ENCODE results near the gene KIF17. TPM values are rescaled to one million over a fixed set of nuclear protein-coding genes. Genes with fewer than 3 reads are reported as not detected.

Gene KIF17
- total RNA-seq, 2 donors from 2014 or later, result 0.68 to 3.2 TPM

GRCh38 chr1:20751462-20751990, 33.7 kb upstream of the KIF17 start:
- Histone ChIP-seq H3K4me3 (no peak overlapping the region), H3K36me3 (peaks cover 32% of the 10 kb centered on the region), H3K9me3 (no peaks in the 10 kb centered on the region), H3K27ac (no peak overlapping the region), H3K4me1 (ENCODE audit: control insufficient read depth in 1 of 2, low read depth in 2 of 2) (no peaks in the 10 kb centered on the region), H3K27me3 (replicated peaks; ENCODE audit: insufficient read depth) (no peaks in the 10 kb centered on the region)
- ATAC-seq (ENCODE audit: insufficient number of reproducible peaks, low FRiP score, low read depth) (no peak), DNase-seq (ENCODE audit: low spot score) (no peak)
- TF ChIP-seq CTCF (IDR thresholded peaks at IDR 0.05), result no peak

- no peak for DNase-seq (ENCODE audit: low spot score)
- H3K36me3 ChIP-seq, result peaks cover 49% of the 10 kb centered on the region
These were observed 24.9 kb upstream of the KIF17 start for GRCh38 chr1:20742671-20743070.

GRCh38 chr1:20740781-20741180, 23.0 kb upstream of the KIF17 start:
- H3K36me3 ChIP-seq, result peaks cover 31% of the 10 kb centered on the region
- no peak for DNase-seq (ENCODE audit: low spot score)
- no peaks in the 10 kb centered on the region for H3K27me3 ChIP-seq (replicated peaks; ENCODE audit: insufficient read depth)
- no peak for ATAC-seq (ENCODE audit: insufficient number of reproducible peaks, low FRiP score, low read depth)
- no peaks in the 10 kb centered on the region for H3K4me1 ChIP-seq (ENCODE audit: control insufficient read depth in 1 of 2, low read depth in 2 of 2)
- H3K27ac ChIP-seq, result no peak overlapping the region
- H3K9me3 ChIP-seq, result no peaks in the 10 kb centered on the region
- TF ChIP-seq CTCF (IDR thresholded peaks at IDR 0.05), result no peak
- no peak overlapping the region for H3K4me3 ChIP-seq

More at GRCh38 chr1:20742671-20743070, 24.9 kb upstream of the KIF17 start:
- Histone ChIP-seq H3K4me3 (no peak overlapping the region), H3K27me3 (replicated peaks; ENCODE audit: insufficient read depth) (no peaks in the 10 kb centered on the region), H3K9me3 (no peaks in the 10 kb centered on the region), H3K27ac (no peak overlapping the region), H3K4me1 (ENCODE audit: control insufficient read depth in 1 of 2, low read depth in 2 of 2) (no peaks in the 10 kb centered on the region)
- no peak for TF ChIP-seq CTCF (IDR thresholded peaks at IDR 0.05)
- no peak for ATAC-seq (ENCODE audit: insufficient number of reproducible peaks, low FRiP score, low read depth)

DNA sequence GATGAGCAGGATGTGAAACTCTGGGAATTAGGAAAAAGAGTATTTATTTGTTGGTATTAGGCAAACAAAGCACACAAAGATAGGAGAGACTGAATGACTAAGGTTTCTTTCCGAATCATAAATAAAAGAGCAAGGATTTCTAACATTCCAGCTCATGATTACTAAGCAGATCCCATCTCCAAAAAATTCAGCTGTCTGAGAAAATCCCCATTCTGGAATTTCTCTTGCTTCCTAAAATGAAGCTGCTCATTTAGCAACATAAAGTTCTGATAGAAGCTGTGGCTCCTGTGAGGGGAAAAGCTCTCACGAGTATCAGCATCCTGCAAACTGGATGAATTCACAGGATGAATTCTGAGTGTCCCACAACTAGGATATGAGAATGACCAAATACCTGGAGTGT, 21.4 kb upstream of the KIF17 start:
- Histone ChIP-seq H3K36me3 (peaks cover 17% of the 10 kb centered on the region), H3K27ac (no peak overlapping the region), H3K9me3 (no peaks in the 10 kb centered on the region), H3K27me3 (replicated peaks; ENCODE audit: insufficient read depth) (no peaks in the 10 kb centered on the region), H3K4me3 (no peak overlapping the region), H3K4me1 (ENCODE audit: control insufficient read depth in 1 of 2, low read depth in 2 of 2) (no peaks in the 10 kb centered on the region)
- no peak for ATAC-seq (ENCODE audit: insufficient number of reproducible peaks, low FRiP score, low read depth)
- DNase-seq (ENCODE audit: low spot score), result no peak
- no peak for TF ChIP-seq CTCF (IDR thresholded peaks at IDR 0.05)

DNA sequence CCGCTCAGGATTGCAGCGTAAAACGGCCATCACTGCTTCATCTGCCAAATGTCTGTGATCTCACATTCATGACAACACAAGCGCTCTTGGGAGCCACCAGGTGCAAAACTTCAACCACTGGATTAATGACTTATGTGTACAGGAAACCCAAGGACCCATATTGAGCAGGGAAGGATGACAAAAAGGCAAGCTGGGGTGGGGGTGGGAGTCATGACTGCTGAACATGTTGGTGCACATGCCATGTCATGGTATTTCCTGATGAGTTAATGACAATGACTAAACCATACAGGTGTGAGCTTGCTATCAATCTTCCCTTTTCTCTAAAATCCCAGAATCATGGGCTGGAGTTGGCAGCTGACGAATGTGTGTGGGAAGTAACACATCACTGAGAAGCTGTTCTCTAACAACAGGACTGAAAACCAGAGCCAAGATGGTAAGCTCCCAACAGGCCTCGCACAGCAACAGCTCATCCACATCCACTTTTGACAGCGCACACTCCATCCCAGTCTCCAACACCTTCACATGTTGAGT, 17.8 kb upstream of the KIF17 start:
- no peak overlapping the region for H3K27ac ChIP-seq
- no peak for ATAC-seq (ENCODE audit: insufficient number of reproducible peaks, low FRiP score, low read depth)
- TF ChIP-seq CTCF (IDR thresholded peaks at IDR 0.05), result no peak
- no peak for DNase-seq (ENCODE audit: low spot score)
- H3K4me3 ChIP-seq, result no peak overlapping the region
- H3K27me3 ChIP-seq (replicated peaks; ENCODE audit: insufficient read depth), result peaks cover 3% of the 10 kb centered on the region
- H3K36me3 ChIP-seq, result no peaks in the 10 kb centered on the region
- H3K9me3 ChIP-seq, result no peaks in the 10 kb centered on the region
- peaks cover 12 to 25% of the 10 kb centered on the region in 2 donors for H3K4me1 ChIP-seq (ENCODE audit: control insufficient read depth in 1 of 2, low read depth in 2 of 2)

All from thoracic aorta (tissue), 2 donors.